HEK293 (cell line): ENCODE data around the gene SMURF2.

Experiments
- GLIS1 ChIP-seq: fragments of 450-650 bp; formaldehyde crosslinking; IDR thresholded peaks from 2 replicates; pipeline ENCODE4 v1.5.1; 2016; ENCODE audit warnings: missing biosample characterization, missing genetic modification characterization
- IKZF3 ChIP-seq: fragments of 450-650 bp; IDR thresholded peaks from 2 replicates; pipeline ENCODE4 v1.5.0; 2018; ENCODE audit warnings: missing biosample characterization, mild to moderate bottlenecking, missing genetic modification characterization, moderate library complexity
- KLF10 ChIP-seq: fragments of 450-650 bp; IDR thresholded peaks from 2 replicates; pipeline ENCODE4 v1.5.1; 2018; ENCODE audit warnings: missing biosample characterization, mild to moderate bottlenecking, missing genetic modification characterization
- KLF9 ChIP-seq: fragments of 450-650 bp; formaldehyde crosslinking; IDR thresholded peaks from 2 replicates; pipeline ENCODE4 v1.5.1; 2016; ENCODE audit warnings: missing biosample characterization, missing genetic modification characterization, low read depth
- OSR2 ChIP-seq: fragments of 450-650 bp; formaldehyde crosslinking; IDR thresholded peaks from 2 replicates; pipeline ENCODE4 v1.5.1; 2016; ENCODE audit warnings: missing biosample characterization, missing genetic modification characterization
- ZBTB7A ChIP-seq: fragments of 450-650 bp; formaldehyde crosslinking; IDR thresholded peaks from 2 replicates; pipeline ENCODE4 v1.5.1; 2016; ENCODE audit warnings: low read depth, missing biosample characterization, missing genetic modification characterization
- ZFP69B ChIP-seq: fragments of 450-650 bp; formaldehyde crosslinking; IDR thresholded peaks from 2 replicates; pipeline ENCODE4 v1.5.1; 2016; ENCODE audit warnings: missing biosample characterization, missing genetic modification characterization
- ZNF121 ChIP-seq: fragments of 450-650 bp; formaldehyde crosslinking; IDR thresholded peaks from 2 replicates; pipeline ENCODE4 v1.5.1; 2016; ENCODE audit warnings: missing biosample characterization, missing genetic modification characterization
- ZNF184 ChIP-seq: fragments of 450-650 bp; IDR thresholded peaks from 2 replicates; pipeline ENCODE4 v1.5.1; 2018; ENCODE audit warnings: missing biosample characterization, mild to moderate bottlenecking, missing genetic modification characterization
- ZNF24 ChIP-seq: fragments of 450-650 bp; formaldehyde crosslinking; IDR thresholded peaks from 2 replicates; pipeline ENCODE4 v1.5.1; 2016; ENCODE audit warnings: missing biosample characterization, missing genetic modification characterization
- ZNF335 ChIP-seq: fragments of 450-650 bp; formaldehyde crosslinking; conservative IDR thresholded peaks from 2 replicates; pipeline ENCODE4 v1.5.1; 2016; ENCODE audit warnings: missing biosample characterization, missing genetic modification characterization
- ZNF366 ChIP-seq: fragments of 450-650 bp; formaldehyde crosslinking; conservative IDR thresholded peaks from 2 replicates; pipeline ENCODE4 v1.5.1; 2016; ENCODE audit warnings: missing biosample characterization, missing genetic modification characterization
- ZNF391 ChIP-seq: fragments of 450-650 bp; formaldehyde crosslinking; IDR thresholded peaks from 2 replicates; pipeline ENCODE4 v1.5.1; 2016; ENCODE audit warnings: low read depth, missing biosample characterization, missing genetic modification characterization, borderline replicate concordance
- ZNF629 ChIP-seq: fragments of 450-650 bp; formaldehyde crosslinking; IDR thresholded peaks from 2 replicates; pipeline ENCODE4 v1.5.1; 2017; ENCODE audit warnings: missing biosample characterization, missing genetic modification characterization
- ZNF660 ChIP-seq: fragments of 450-650 bp; IDR thresholded peaks from 2 replicates; pipeline ENCODE4 v1.5.1; 2018; ENCODE audit warnings: missing biosample characterization, mild to moderate bottlenecking, missing genetic modification characterization
- ZSCAN30 ChIP-seq: fragments of 450-650 bp; IDR thresholded peaks from 2 replicates; pipeline ENCODE4 v1.5.1; 2018; ENCODE audit warnings: missing biosample characterization, mild to moderate bottlenecking, missing genetic modification characterization, moderate library complexity
- ZXDB ChIP-seq: fragments of 450-650 bp; formaldehyde crosslinking; IDR thresholded peaks from 2 replicates; pipeline ENCODE4 v1.5.1; 2016; ENCODE audit warnings: missing biosample characterization, missing genetic modification characterization
- TF ChIP-seq, protein P1 (sequence below): fragments of 450-650 bp; formaldehyde crosslinking; IDR thresholded peaks from 2 replicates; pipeline ENCODE4 v1.5.1; 2016; ENCODE audit warnings: missing biosample characterization, missing genetic modification characterization
- TF ChIP-seq, protein P2 (sequence below): fragments of 450-650 bp; formaldehyde crosslinking; IDR thresholded peaks from 2 replicates; pipeline ENCODE4 v1.5.1; 2016; ENCODE audit warnings: missing biosample characterization, missing genetic modification characterization
- TF ChIP-seq, protein P3 (sequence below): fragments of 450-650 bp; formaldehyde crosslinking; IDR thresholded peaks from 2 replicates; pipeline ENCODE4 v1.5.1; 2016; ENCODE audit warnings: missing biosample characterization, missing genetic modification characterization
- TF ChIP-seq, protein P4 (sequence below): fragments of 450-650 bp; formaldehyde crosslinking; IDR thresholded peaks from 2 replicates; pipeline ENCODE4 v1.5.1; 2016; ENCODE audit warnings: missing biosample characterization, missing genetic modification characterization
- TF ChIP-seq, protein P5 (sequence below): fragments of 450-650 bp; formaldehyde crosslinking; IDR thresholded peaks from 2 replicates; pipeline ENCODE4 v1.5.1; 2016; ENCODE audit warnings: missing biosample characterization, missing genetic modification characterization
- TF ChIP-seq, protein P6 (sequence below): fragments of 450-650 bp; formaldehyde crosslinking; IDR thresholded peaks from 2 replicates; pipeline ENCODE4 v1.5.1; 2017; ENCODE audit warnings: missing biosample characterization, missing genetic modification characterization
- TF ChIP-seq, protein P7 (sequence below): fragments of 450-650 bp; formaldehyde crosslinking; IDR thresholded peaks from 2 replicates; pipeline ENCODE4 v1.5.1; 2016; ENCODE audit warnings: missing biosample characterization, missing genetic modification characterization

SMURF2 gene

DNA sequence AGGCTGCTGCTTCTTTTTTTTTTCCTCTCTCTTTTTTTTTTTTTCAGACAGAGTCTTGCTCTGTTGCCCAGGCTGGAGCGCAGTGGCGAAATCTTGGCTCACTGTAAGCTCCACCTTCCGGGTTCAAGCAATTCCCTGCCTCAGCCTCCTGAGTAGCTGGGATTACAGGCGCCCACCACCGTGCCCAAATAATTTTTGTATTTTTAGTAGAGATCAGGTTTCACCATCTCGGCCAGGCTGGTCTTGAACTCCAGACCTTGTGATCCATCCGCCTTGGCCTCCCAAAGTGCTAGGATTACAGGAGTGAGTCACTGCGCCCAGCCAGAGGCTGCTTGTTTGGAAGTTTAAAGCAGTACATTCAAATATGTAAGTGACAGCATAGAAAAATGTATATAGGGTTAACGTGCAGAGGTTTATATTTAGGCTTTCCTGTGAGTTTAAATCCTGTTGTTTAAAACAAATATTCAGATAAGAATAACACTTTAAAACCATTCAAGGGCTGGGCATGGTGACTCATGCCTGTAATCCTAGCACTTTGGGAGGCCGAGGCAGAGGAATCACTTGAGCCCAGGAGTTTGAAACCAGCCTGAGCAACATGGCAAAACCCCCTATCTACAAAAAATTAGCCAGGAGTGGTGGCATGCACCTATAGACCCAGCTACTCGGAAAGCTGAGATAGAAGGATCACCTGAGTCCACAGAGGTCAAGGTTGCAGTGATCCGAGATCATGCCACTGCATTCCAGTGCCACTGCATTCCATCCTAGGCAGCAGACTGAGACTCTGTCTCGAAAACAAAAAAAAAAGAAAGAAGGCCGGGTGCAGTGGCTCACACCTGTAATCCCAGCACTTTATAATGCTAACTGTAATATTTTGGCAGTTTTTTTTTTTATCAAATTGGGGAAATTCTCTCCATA, 6.0 kb upstream of the SMURF2 start (continued):
- peak; percentile 71 for TF ChIP-seq ZNF24 (tag by site-specific recombination)
- peak; percentile 84 for TF ChIP-seq ZNF629 (tag by site-specific recombination)
- TF ChIP-seq IKZF3 = 0 out of 2 replicates have a peak, but pooled peaks have one; percentile 14
- peak; percentile 66 for TF ChIP-seq ZNF660 (tag by site-specific recombination)
- TF ChIP-seq, protein P1, sequence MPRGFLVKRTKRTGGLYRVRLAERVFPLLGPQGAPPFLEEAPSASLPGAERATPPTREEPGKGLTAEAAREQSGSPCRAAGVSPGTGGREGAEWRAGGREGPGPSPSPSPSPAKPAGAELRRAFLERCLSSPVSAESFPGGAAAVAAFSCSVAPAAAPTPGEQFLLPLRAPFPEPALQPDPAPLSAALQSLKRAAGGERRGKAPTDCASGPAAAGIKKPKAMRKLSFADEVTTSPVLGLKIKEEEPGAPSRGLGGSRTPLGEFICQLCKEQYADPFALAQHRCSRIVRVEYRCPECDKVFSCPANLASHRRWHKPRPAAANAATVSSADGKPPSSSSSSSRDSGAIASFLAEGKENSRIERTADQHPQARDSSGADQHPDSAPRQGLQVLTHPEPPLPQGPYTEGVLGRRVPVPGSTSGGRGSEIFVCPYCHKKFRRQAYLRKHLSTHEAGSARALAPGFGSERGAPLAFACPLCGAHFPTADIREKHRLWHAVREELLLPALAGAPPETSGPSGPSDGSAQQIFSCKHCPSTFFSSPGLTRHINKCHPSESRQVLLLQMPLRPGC = peak; percentile 18; the same call in 1 of the 2 replicates
- TF ChIP-seq ZFP69B (tag by site-specific recombination) = peak; percentile 85
- 0 out of 2 replicates have a peak, but pooled peaks have one; percentile 76 for TF ChIP-seq ZNF391 (tag by site-specific recombination)
- TF ChIP-seq ZNF121 (tag by site-specific recombination) = peak; percentile 94
- TF ChIP-seq ZSCAN30 (tag by site-specific recombination) = 0 out of 2 replicates have a peak, but pooled peaks have one; percentile 42
- 0 out of 2 replicates have a peak, but pooled peaks have one; percentile 28 for TF ChIP-seq ZBTB7A
- TF ChIP-seq, protein P2, sequence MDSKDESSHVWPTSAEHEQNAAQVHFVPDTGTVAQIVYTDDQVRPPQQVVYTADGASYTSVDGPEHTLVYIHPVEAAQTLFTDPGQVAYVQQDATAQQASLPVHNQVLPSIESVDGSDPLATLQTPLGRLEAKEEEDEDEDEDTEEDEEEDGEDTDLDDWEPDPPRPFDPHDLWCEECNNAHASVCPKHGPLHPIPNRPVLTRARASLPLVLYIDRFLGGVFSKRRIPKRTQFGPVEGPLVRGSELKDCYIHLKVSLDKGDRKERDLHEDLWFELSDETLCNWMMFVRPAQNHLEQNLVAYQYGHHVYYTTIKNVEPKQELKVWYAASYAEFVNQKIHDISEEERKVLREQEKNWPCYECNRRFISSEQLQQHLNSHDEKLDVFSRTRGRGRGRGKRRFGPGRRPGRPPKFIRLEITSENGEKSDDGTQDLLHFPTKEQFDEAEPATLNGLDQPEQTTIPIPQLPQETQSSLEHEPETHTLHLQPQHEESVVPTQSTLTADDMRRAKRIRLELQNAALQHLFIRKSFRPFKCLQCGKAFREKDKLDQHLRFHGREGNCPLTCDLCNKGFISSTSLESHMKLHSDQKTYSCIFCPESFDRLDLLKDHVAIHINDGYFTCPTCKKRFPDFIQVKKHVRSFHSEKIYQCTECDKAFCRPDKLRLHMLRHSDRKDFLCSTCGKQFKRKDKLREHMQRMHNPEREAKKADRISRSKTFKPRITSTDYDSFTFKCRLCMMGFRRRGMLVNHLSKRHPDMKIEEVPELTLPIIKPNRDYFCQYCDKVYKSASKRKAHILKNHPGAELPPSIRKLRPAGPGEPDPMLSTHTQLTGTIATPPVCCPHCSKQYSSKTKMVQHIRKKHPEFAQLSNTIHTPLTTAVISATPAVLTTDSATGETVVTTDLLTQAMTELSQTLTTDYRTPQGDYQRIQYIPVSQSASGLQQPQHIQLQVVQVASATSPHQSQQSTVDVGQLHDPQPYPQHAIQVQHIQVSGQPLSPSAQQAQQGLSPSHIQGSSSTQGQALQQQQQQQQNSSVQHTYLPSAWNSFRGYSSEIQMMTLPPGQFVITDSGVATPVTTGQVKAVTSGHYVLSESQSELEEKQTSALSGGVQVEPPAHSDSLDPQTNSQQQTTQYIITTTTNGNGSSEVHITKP (tag by site-specific recombination) = peak; percentile 53
- TF ChIP-seq OSR2 (tag by site-specific recombination) = 0 out of 2 replicates have a peak, but pooled peaks have one; percentile 25
- TF ChIP-seq, protein P3, sequence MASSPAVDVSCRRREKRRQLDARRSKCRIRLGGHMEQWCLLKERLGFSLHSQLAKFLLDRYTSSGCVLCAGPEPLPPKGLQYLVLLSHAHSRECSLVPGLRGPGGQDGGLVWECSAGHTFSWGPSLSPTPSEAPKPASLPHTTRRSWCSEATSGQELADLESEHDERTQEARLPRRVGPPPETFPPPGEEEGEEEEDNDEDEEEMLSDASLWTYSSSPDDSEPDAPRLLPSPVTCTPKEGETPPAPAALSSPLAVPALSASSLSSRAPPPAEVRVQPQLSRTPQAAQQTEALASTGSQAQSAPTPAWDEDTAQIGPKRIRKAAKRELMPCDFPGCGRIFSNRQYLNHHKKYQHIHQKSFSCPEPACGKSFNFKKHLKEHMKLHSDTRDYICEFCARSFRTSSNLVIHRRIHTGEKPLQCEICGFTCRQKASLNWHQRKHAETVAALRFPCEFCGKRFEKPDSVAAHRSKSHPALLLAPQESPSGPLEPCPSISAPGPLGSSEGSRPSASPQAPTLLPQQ (tag by site-specific recombination) = peak; percentile 66
- peak; percentile 46; the same call in 1 of the 2 replicates for TF ChIP-seq ZNF366 (tag by site-specific recombination)
- TF ChIP-seq ZNF335 (tag by site-specific recombination) = peak; percentile 42; the same call in 1 of the 2 replicates
- TF ChIP-seq, protein P4, sequence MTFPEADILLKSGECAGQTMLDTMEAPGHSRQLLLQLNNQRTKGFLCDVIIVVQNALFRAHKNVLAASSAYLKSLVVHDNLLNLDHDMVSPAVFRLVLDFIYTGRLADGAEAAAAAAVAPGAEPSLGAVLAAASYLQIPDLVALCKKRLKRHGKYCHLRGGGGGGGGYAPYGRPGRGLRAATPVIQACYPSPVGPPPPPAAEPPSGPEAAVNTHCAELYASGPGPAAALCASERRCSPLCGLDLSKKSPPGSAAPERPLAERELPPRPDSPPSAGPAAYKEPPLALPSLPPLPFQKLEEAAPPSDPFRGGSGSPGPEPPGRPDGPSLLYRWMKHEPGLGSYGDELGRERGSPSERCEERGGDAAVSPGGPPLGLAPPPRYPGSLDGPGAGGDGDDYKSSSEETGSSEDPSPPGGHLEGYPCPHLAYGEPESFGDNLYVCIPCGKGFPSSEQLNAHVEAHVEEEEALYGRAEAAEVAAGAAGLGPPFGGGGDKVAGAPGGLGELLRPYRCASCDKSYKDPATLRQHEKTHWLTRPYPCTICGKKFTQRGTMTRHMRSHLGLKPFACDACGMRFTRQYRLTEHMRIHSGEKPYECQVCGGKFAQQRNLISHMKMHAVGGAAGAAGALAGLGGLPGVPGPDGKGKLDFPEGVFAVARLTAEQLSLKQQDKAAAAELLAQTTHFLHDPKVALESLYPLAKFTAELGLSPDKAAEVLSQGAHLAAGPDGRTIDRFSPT (tag by site-specific recombination) = peak; percentile 36; the same call in 1 of the 2 replicates
- peak; percentile 70 for TF ChIP-seq GLIS1 (tag by site-specific recombination)
- TF ChIP-seq, protein P5, sequence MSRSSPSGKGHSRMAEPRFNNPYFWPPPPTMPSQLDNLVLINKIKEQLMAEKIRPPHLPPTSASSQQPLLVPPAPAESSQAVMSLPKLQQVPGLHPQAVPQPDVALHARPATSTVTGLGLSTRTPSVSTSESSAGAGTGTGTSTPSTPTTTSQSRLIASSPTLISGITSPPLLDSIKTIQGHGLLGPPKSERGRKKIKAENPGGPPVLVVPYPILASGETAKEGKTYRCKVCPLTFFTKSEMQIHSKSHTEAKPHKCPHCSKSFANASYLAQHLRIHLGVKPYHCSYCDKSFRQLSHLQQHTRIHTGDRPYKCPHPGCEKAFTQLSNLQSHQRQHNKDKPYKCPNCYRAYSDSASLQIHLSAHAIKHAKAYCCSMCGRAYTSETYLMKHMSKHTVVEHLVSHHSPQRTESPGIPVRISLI (tag by site-specific recombination) = peak; percentile 23; the same call in 1 of the 2 replicates
- TF ChIP-seq KLF10 = 0 out of 2 replicates have a peak, but pooled peaks have one; percentile 27
- TF ChIP-seq ZXDB (tag by site-specific recombination) = peak; percentile 73; the same call in 1 of the 2 replicates
- TF ChIP-seq, protein P6, sequence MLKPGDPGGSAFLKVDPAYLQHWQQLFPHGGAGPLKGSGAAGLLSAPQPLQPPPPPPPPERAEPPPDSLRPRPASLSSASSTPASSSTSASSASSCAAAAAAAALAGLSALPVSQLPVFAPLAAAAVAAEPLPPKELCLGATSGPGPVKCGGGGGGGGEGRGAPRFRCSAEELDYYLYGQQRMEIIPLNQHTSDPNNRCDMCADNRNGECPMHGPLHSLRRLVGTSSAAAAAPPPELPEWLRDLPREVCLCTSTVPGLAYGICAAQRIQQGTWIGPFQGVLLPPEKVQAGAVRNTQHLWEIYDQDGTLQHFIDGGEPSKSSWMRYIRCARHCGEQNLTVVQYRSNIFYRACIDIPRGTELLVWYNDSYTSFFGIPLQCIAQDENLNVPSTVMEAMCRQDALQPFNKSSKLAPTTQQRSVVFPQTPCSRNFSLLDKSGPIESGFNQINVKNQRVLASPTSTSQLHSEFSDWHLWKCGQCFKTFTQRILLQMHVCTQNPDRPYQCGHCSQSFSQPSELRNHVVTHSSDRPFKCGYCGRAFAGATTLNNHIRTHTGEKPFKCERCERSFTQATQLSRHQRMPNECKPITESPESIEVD (tag by site-specific recombination) = peak; percentile 86
- TF ChIP-seq, protein P7, sequence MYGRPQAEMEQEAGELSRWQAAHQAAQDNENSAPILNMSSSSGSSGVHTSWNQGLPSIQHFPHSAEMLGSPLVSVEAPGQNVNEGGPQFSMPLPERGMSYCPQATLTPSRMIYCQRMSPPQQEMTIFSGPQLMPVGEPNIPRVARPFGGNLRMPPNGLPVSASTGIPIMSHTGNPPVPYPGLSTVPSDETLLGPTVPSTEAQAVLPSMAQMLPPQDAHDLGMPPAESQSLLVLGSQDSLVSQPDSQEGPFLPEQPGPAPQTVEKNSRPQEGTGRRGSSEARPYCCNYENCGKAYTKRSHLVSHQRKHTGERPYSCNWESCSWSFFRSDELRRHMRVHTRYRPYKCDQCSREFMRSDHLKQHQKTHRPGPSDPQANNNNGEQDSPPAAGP = peak; percentile 60; the same call in 1 of the 2 replicates
- 0 out of 2 replicates have a peak, but pooled peaks have one; percentile 30 for TF ChIP-seq KLF9 (tag by site-specific recombination)
- peak; percentile 61; the same call in 1 of the 2 replicates for TF ChIP-seq ZNF184 (tag by site-specific recombination)
